H1 (cell line): ENCODE results near the gene ZNF646. TPM values are rescaled to one million over a fixed set of nuclear protein-coding genes. Genes with fewer than 3 reads are reported as not detected.

Experiments
- CTCF ChIA-PET: fragments of 300-600 bp; sonication (Branson Sonifier 250); formaldehyde crosslinking; loops from one replicate; lab custom pipeline; 2021; ENCODE audit not compliant: partially characterized antibody; lab: Charles Lee
- POLR2A ChIA-PET: fragments of 300-600 bp; sonication (Branson Sonifier 250); formaldehyde crosslinking; loops from one replicate; lab custom pipeline; 2021; ENCODE audit warnings: inconsistent platforms; ENCODE audit not compliant: partially characterized antibody; lab: Charles Lee
- DNase-seq, 2 experiments: peaks; one replicate each; pipeline versions ENCODE4 v3.0.0 to v3.0.0-alpha.2; 2010 to 2022; ENCODE audit warnings: low spot score in 2 of 2, low read depth in 1 of 2, mixed read lengths in 1 of 2
- FAIRE-seq: peaks from 2 replicates; lab custom pipeline; 2011; peaks lifted over from hg19 to GRCh38; lab: Jason Lieb, UNC
- H2AFZ ChIP-seq: 2 replicates; pipeline ENCODE4 v1.8.1; 2012; ENCODE audit warnings: low read length, inconsistent platforms
- H2AK5ac ChIP-seq: 2 replicates; pipeline ENCODE4 v1.6.1; 2013; ENCODE audit warnings: low read depth, low read length
- H2BK120ac ChIP-seq: replicated peaks from 2 replicates; pipeline ENCODE3; 2013; ENCODE audit warnings: low read depth, low read length, inconsistent platforms
- H2BK12ac ChIP-seq: 2 replicates; pipeline ENCODE4 v1.6.1; 2013; ENCODE audit warnings: low read depth, low read length
- H2BK15ac ChIP-seq: 2 replicates; pipeline ENCODE4 v1.6.1; 2013; ENCODE audit warnings: low read length
- H2BK20ac ChIP-seq: 2 replicates; pipeline ENCODE4 v1.6.1; 2013; ENCODE audit warnings: low read length
- H2BK5ac ChIP-seq: 2 replicates; pipeline ENCODE4 v1.6.1; 2013; ENCODE audit warnings: low read depth, low read length
- H3K14ac ChIP-seq: 2 replicates; pipeline ENCODE4 v1.6.1; 2013; ENCODE audit warnings: inconsistent platforms; ENCODE audit not compliant: insufficient read length
- H3K18ac ChIP-seq: 2 replicates; pipeline ENCODE4 v1.6.1; 2013; ENCODE audit warnings: low read length; ENCODE audit errors: extremely low read depth
- H3K23ac ChIP-seq: 2 replicates; pipeline ENCODE4 v1.6.1; 2013; ENCODE audit warnings: inconsistent platforms; ENCODE audit not compliant: insufficient read length
- H3K23me2 ChIP-seq: 2 replicates; pipeline ENCODE4 v1.6.1; 2013; ENCODE audit warnings: low read depth, low read length
- H3K27ac ChIP-seq: 2 replicates; pipeline ENCODE4 v1.6.1; 2011; ENCODE audit warnings: low read depth, low read length, inconsistent platforms
- H3K27me3 ChIP-seq, 4 experiments: replicated peaks in 1 of 4; 1 replicate in 1 of 4; 2 replicates in 3 of 4; pipeline versions ENCODE4 v1.6.1 to v1.8.1; 2011 to 2013; ENCODE audit warnings: low read length in 3 of 4, mild to moderate bottlenecking in 3 of 4, inconsistent platforms in 2 of 4, mixed read lengths in 2 of 4, moderate library complexity in 1 of 4; ENCODE audit not compliant: control insufficient read depth in 3 of 4, insufficient read depth in 3 of 4; ENCODE audit errors: extremely low read depth in 1 of 4
- H3K36me3 ChIP-seq, 4 experiments: 2 replicates each; pipeline versions ENCODE4 v1.6.1 to v1.8.1; 2011 to 2013; ENCODE audit warnings: mild to moderate bottlenecking in 4 of 4, low read length in 3 of 4, moderate library complexity in 2 of 4, control low read depth in 1 of 4, inconsistent platforms in 1 of 4; ENCODE audit not compliant: insufficient read depth in 4 of 4, control insufficient read depth in 2 of 4
- H3K4ac ChIP-seq: replicated peaks from 2 replicates; pipeline ENCODE3; 2013; ENCODE audit warnings: low read length, low read depth, mixed read lengths, inconsistent platforms; ENCODE audit not compliant: insufficient read length
- H3K4me1 ChIP-seq, 4 experiments: replicated peaks in 1 of 4; 1 replicate in 1 of 4; 2 replicates in 3 of 4; pipeline versions ENCODE4 v1.6.1 to v1.8.1; 2011 to 2013; ENCODE audit warnings: low read length in 3 of 4, inconsistent platforms in 2 of 4, mixed read lengths in 1 of 4; ENCODE audit not compliant: insufficient read depth in 4 of 4, control insufficient read depth in 3 of 4
- H3K4me2 ChIP-seq, 2 experiments: 2 replicates each; pipeline versions ENCODE4 v1.6.1 to v1.8.1; 2011 to 2013; ENCODE audit warnings: low read depth in 2 of 2, low read length in 2 of 2, control low read depth in 1 of 2, inconsistent platforms in 1 of 2, mild to moderate bottlenecking in 1 of 2; ENCODE audit not compliant: insufficient read depth in 1 of 2
- H3K4me3 ChIP-seq, 4 experiments: fragments of 200-600, 300-600 bp in 1 of 4; sonication (generic), shearing (Covaris generic), sonication (Bioruptor Twin) in 1 of 4; 2 replicates each; pipeline versions ENCODE4 v1.5.1 to v1.8.1; 2011 to 2016; ENCODE audit warnings: low read length in 4 of 4, low read depth in 3 of 4, control low read depth in 2 of 4, inconsistent platforms in 2 of 4, mild to moderate bottlenecking in 2 of 4, mixed read lengths in 1 of 4, moderate library complexity in 1 of 4; ENCODE audit not compliant: insufficient read depth in 2 of 4; ENCODE audit errors: extremely low read depth in 1 of 4
- H3K56ac ChIP-seq: replicated peaks from 2 replicates; pipeline ENCODE3; 2013; ENCODE audit warnings: low read depth, mild to moderate bottlenecking, mixed read lengths, low read length, inconsistent platforms; ENCODE audit not compliant: insufficient read length
- H3K79me1 ChIP-seq: 2 replicates; pipeline ENCODE4 v1.6.1; 2013; ENCODE audit warnings: low read depth, low read length, control low read depth
- H3K79me2 ChIP-seq, 2 experiments: 2 replicates each; pipeline versions ENCODE4 v1.6.1 to v1.8.1; 2012 to 2013; ENCODE audit warnings: low read length in 2 of 2, mild to moderate bottlenecking in 2 of 2, inconsistent platforms in 1 of 2; ENCODE audit not compliant: insufficient read depth in 2 of 2, control insufficient read depth in 1 of 2
- H3K9ac ChIP-seq, 4 experiments: replicated peaks in 1 of 4; 1 replicate in 1 of 4; 2 replicates in 3 of 4; pipeline versions ENCODE4 v1.6.1 to v1.8.1; 2011 to 2013; ENCODE audit warnings: low read depth in 3 of 4, low read length in 3 of 4, control low read depth in 2 of 4, mild to moderate bottlenecking in 2 of 4, moderate library complexity in 2 of 4, inconsistent platforms in 1 of 4; ENCODE audit errors: extremely low read depth in 1 of 4
- H3K9me3 ChIP-seq, 2 experiments: 2 replicates each; pipeline versions ENCODE4 v1.6.1 to v1.8.1; 2012 to 2013; ENCODE audit warnings: mild to moderate bottlenecking in 2 of 2, moderate library complexity in 2 of 2, control low read depth in 1 of 2, inconsistent platforms in 1 of 2, low read depth in 1 of 2, low read length in 1 of 2, mixed read lengths in 1 of 2; ENCODE audit not compliant: insufficient read depth in 2 of 2
- H4K20me1 ChIP-seq, 2 experiments: replicated peaks in 1 of 2; 2 replicates each; pipeline versions ENCODE3 to v1.8.1; 2011 to 2013; ENCODE audit warnings: inconsistent platforms in 2 of 2, low read length in 2 of 2, mild to moderate bottlenecking in 1 of 2; ENCODE audit not compliant: insufficient read depth in 2 of 2, control insufficient read depth in 1 of 2
- H4K5ac ChIP-seq: 2 replicates; pipeline ENCODE4 v1.6.1; 2013; ENCODE audit warnings: low read length, low read depth, mixed read lengths, inconsistent platforms; ENCODE audit not compliant: insufficient read length
- H4K8ac ChIP-seq: 2 replicates; pipeline ENCODE4 v1.8.0; 2013; ENCODE audit warnings: mild to moderate bottlenecking, moderate library complexity, low read length, inconsistent platforms; ENCODE audit not compliant: insufficient read depth; ENCODE audit errors: extremely low read depth
- H4K91ac ChIP-seq: replicated peaks from 2 replicates; pipeline ENCODE3; 2013; ENCODE audit warnings: low read length, mixed read lengths, inconsistent platforms; ENCODE audit not compliant: insufficient read length
- GABPA ChIP-seq: IDR thresholded peaks from 2 replicates; pipeline ENCODE4 v1.6.1; 2011; ENCODE audit warnings: mild to moderate bottlenecking, low read length, moderate library complexity, borderline replicate concordance; ENCODE audit not compliant: insufficient read depth
- HDAC6 ChIP-seq: IDR thresholded peaks from one replicate; pipeline ENCODE4 v1.7.1; 2012; ENCODE audit warnings: low read depth, mild to moderate bottlenecking, inconsistent platforms, low read length, moderate library complexity
- WGBS, 2 experiments: shearing (Covaris generic) in 1 of 2; methylation state at CpG; one replicate each; pipeline versions ENCODE4 v1.1.6 to v1.1.7; 2013 to 2015; ENCODE audit warnings: low lambda C conversion rate in 2 of 2, mixed read lengths in 2 of 2, inconsistent platforms in 1 of 2, low coverage in 1 of 2, missing lambda C conversion rate in 1 of 2; ENCODE audit not compliant: insufficient replicate concordance in 2 of 2, insufficient coverage in 1 of 2, insufficient read length in 1 of 2; ENCODE audit errors: extremely low coverage in 1 of 2, missing lambda C conversion rate in 1 of 2; 5-methylcytosine and 5-hydroxymethylcytosine counted together
- polyA plus RNA-seq, 7 experiments: library from polyadenylated mRNA; depleted of rRNA in 3 of 7; stranded (reverse) in 5 of 7; unstranded in 2 of 7; fragments of >200 nt in 5 of 7; fragments of 200-250 nt in 2 of 7; gene quantifications; 1 replicate in 5 of 7; 2 replicates in 1 of 7; 4 replicates in 1 of 7; pipeline versions ENCODE4 v1.2.1 to v1.2.3, GENCODE V29; 2011 to 2013; ENCODE audit warnings: missing spikeins in 2 of 7, mixed read lengths in 2 of 7
- total RNA-seq: library from RNA; stranded (reverse); fragmentation: NEBNext Ultra II Directional; extraction: Animal tissue kit (Norgen Biotek cat#: 25700); gene quantifications from 2 replicates; pipeline ENCODE4 v1.2.1, GENCODE V29; 2021

The ZNF646 gene
- total and polyA plus RNA-seq, 2 of the 8 experiments (the other 6 are each of a cell fraction or from before 2014, with no cell fraction given) = 6.5 to 25.0 TPM

GRCh38 chr16:31061126-31061812, 13.0 kb upstream of the ZNF646 start:
- Histone ChIP-seq H2BK15ac (no peak overlapping the region), H3K23me2 (no peaks in the 10 kb centered on the region), H4K91ac (no peak overlapping the region), H3K79me2 (peaks cover 0 to 5% of the 10 kb centered on the region in 2 experiments; a peak in 1 of 4 replicates), H3K79me1 (peaks cover under 1% of the 10 kb centered on the region; the same call in 1 of the 2 replicates), H3K56ac (no peak overlapping the region), H2AFZ (no peak overlapping the region), H3K18ac (no peak overlapping the region), H3K36me3 (peaks cover 6 to 28% (median 14%) of the 10 kb centered on the region in 4 experiments; a peak in 6 of 8 replicates), H3K4me3 (no peak overlapping the region), H2AK5ac (no peak overlapping the region), H3K23ac (no peak overlapping the region), H2BK5ac (no peak overlapping the region), H3K27ac (no peak overlapping the region), H3K9me3 (no peaks in the 10 kb centered on the region), H4K8ac (no peak overlapping the region), H3K4ac (no peak overlapping the region), H3K27me3 (no peaks in the 10 kb centered on the region), H2BK120ac (no peak overlapping the region), H3K9ac (no peak overlapping the region), H3K4me1 (no peaks in the 10 kb centered on the region), H3K14ac (no peak overlapping the region), H4K20me1 (peaks cover 0 to 15% of the 10 kb centered on the region in 2 experiments), H2BK20ac (no peak overlapping the region), H2BK12ac (no peak overlapping the region), H3K4me2 (no peak overlapping the region), H4K5ac (no peak overlapping the region)
- 97% methylated on average over 37 of the region's 42 CpGs; no CpG with 5 or more reads in 1 of the 2 experiments for WGBS, 2 experiments
- FAIRE-seq (no peak), DNase-seq (no peak)
- TF ChIP-seq HDAC6 (no peak), GABPA (no peak)
- ChIA-PET CTCF (interaction anchor here (0.5 to 1.3 kb wide), 7 partner anchors 11 to 107 kb away, joined by 3 read pairs; partner anchors contain the start of gene HSD3B7), POLR2A (interaction anchor here (0.8 to 1.4 kb wide), 2 partner anchors 14 to 141 kb away, joined by 3 read pairs; partner anchors contain the start of gene PYCARD)
